Subcutaneous abdominal adipose tissue (tissue), 5 donors: ENCODE data around the gene FXYD5.

Experiments used
- H3K27ac ChIP-seq: one replicate; pipeline ENCODE4 v1.7.0; 2013; ENCODE audit warnings: low read depth, mild to moderate bottlenecking, inconsistent platforms, low read length, moderate library complexity
- H3K27me3 ChIP-seq, 5 donors: one replicate each; pipeline ENCODE4 v1.7.0; 2013; ENCODE audit warnings: low read length in 5 of 5, inconsistent platforms in 1 of 5; ENCODE audit not compliant: control insufficient read depth in 5 of 5, insufficient read depth in 4 of 5
- H3K36me3 ChIP-seq, 5 donors: one replicate each; pipeline ENCODE4 v1.7.0; 2013; ENCODE audit warnings: low read length in 5 of 5; ENCODE audit not compliant: control insufficient read depth in 5 of 5, insufficient read depth in 5 of 5
- H3K4me1 ChIP-seq, 5 donors: one replicate each; pipeline ENCODE4 v1.7.0; 2013; ENCODE audit warnings: low read length in 5 of 5, mild to moderate bottlenecking in 3 of 5, moderate library complexity in 1 of 5; ENCODE audit not compliant: control insufficient read depth in 5 of 5, insufficient read depth in 5 of 5
- H3K4me3 ChIP-seq, 5 donors: one replicate each; pipeline ENCODE4 v1.7.0; 2013; ENCODE audit warnings: low read length in 5 of 5, low read depth in 1 of 5
- H3K9ac ChIP-seq, 5 donors: one replicate each; pipeline ENCODE4 v1.7.0; 2013; ENCODE audit warnings: low read length in 5 of 5, mild to moderate bottlenecking in 4 of 5, moderate library complexity in 3 of 5
- H3K9me3 ChIP-seq, 5 donors: one replicate each; pipeline ENCODE4 v1.7.0; 2013; ENCODE audit warnings: low read length in 5 of 5; ENCODE audit not compliant: control insufficient read depth in 5 of 5
- donor health status: healthy.
- donor health status: healthy.
- donor health status: healthy.
- donor health status: healthy.
- donor health status: healthy.

Gene FXYD5

DNA sequence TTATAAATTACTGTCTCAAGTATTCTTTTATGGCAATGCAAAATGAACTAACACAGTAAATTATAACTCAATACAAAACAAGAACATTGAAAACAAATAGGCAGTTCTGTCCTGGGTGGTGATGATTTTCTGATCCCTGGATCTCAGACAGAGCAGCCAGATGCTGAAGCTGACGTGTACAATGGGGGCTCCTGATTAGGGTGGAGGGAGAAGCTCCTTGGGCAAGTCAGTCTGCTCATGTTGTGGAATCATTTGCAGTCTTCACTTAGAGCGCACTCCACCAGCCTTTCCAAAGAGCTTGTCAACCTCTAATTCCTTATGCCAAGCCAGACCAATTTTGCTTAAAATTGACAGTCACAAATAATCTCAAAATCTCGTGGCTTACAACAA lies 21.6 kb downstream of the FXYD5 start:
- H3K9ac ChIP-seq, result no peak overlapping the region
- H3K36me3 ChIP-seq, result no peaks in the 10 kb centered on the region
- H3K4me3 ChIP-seq, result peak overlapping the region in 1 of 5 donors; percentile 28
- no peaks in the 10 kb centered on the region for H3K9me3 ChIP-seq
- H3K27me3 ChIP-seq, result no peaks in the 10 kb centered on the region
- peaks cover 0 to 20% (median 14%) of the 10 kb centered on the region in 5 donors for H3K4me1 ChIP-seq
- no peak overlapping the region for H3K27ac ChIP-seq

GRCh38 chr19:35177377-35178274 lies 23.1 kb downstream of the FXYD5 start:
- Histone ChIP-seq H3K27me3 (no peaks in the 10 kb centered on the region), H3K9ac (no peak overlapping the region), H3K4me3 (no peak overlapping the region), H3K9me3 (peaks cover 0 to 2% (median 0%) of the 10 kb centered on the region in 5 donors), H3K36me3 (no peaks in the 10 kb centered on the region), H3K4me1 (peaks cover 0 to 20% (median 3%) of the 10 kb centered on the region in 5 donors), H3K27ac (no peak overlapping the region)

- Histone ChIP-seq H3K9ac (no peak overlapping the region), H3K4me1 (peaks cover 0 to 20% (median 2%) of the 10 kb centered on the region in 5 donors), H3K36me3 (no peaks in the 10 kb centered on the region), H3K4me3 (no peak overlapping the region), H3K9me3 (peaks cover 0 to 4% (median 0%) of the 10 kb centered on the region in 5 donors), H3K27ac (no peak overlapping the region), H3K27me3 (no peaks in the 10 kb centered on the region)
Observed at GRCh38 chr19:35178701-35179100, 24.2 kb downstream of the FXYD5 start.

GRCh38 chr19:35179830-35180229 lies 25.3 kb downstream of the FXYD5 start:
- Histone ChIP-seq H3K9ac (no peak overlapping the region), H3K27me3 (no peaks in the 10 kb centered on the region), H3K36me3 (no peaks in the 10 kb centered on the region), H3K9me3 (peaks cover 0 to 9% (median 3%) of the 10 kb centered on the region in 5 donors), H3K27ac (no peak overlapping the region), H3K4me1 (peaks cover 0 to 20% (median 2%) of the 10 kb centered on the region in 5 donors), H3K4me3 (no peak overlapping the region)

DNA sequence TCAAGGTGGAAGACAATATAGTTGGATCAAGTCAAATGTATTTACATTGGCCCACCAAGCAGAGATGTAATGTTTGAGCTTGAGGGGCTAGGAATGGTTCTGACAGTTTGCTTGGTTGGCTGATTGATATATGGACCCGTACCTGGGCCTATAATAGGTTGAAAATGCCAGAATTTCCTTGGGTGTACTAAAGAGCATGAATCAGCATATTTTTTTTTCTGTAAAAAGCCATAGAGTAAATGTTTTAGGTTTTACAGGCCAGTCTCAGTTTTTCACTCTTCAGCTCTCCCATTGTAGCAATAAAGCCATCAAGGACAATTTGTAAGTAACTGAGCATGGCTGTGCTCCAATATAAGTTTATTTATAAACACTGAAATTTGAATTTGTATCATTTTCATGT lies 26.9 kb downstream of the FXYD5 start:
- Histone ChIP-seq H3K4me1 (peaks cover 0 to 8% (median 2%) of the 10 kb centered on the region in 5 donors), H3K9ac (no peak overlapping the region), H3K27me3 (no peaks in the 10 kb centered on the region), H3K36me3 (no peaks in the 10 kb centered on the region), H3K27ac (no peak overlapping the region), H3K9me3 (peaks cover 0 to 9% (median 3%) of the 10 kb centered on the region in 5 donors), H3K4me3 (no peak overlapping the region)

DNA sequence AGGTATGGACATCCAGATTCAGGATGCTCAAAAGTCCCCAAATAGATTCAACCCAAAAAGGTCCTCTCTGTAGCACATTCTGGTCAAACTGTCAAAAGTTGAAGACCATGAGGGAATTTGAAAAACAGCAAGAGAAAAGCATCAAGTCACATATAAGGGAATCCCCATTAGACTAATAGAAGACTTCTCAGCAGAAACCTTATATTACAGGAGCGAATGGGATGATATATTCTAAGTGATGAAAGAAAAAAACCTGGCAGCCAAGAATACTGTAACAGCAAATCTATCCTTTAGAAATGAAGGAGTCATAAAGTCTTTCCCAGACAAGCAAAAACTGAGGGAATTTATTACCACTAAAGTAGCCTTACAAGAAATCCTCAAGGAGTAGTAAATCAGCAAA lies 29.7 kb downstream of the FXYD5 start:
- H3K9me3 ChIP-seq, result peaks cover 0 to 9% (median 5%) of the 10 kb centered on the region in 5 donors
- H3K9ac ChIP-seq, result no peak overlapping the region
- H3K36me3 ChIP-seq, result no peaks in the 10 kb centered on the region
- no peak overlapping the region for H3K4me3 ChIP-seq
- no peak overlapping the region for H3K27ac ChIP-seq
- no peaks in the 10 kb centered on the region for H3K27me3 ChIP-seq
- no peaks in the 10 kb centered on the region for H3K4me1 ChIP-seq

DNA sequence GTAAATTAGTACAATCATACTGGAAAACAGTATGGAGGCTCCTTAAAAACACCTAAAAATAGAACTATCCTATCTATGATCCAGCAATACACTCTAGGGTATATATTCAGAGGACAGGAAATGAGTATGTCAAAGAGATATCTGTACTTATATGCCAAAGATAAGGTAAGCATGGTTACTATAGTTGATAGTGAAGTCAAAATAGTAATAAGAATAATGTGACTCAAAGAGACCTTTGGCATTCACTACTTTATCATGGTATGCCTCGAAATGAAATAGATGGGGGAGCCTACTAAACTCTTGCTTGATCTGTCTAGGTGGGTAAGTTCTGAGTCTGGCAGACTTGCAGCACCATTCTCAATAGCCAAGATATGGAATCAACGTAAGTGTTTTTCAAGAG lies 30.3 kb downstream of the FXYD5 start:
- H3K4me3 ChIP-seq, result no peak overlapping the region
- H3K27ac ChIP-seq, result no peak overlapping the region
- H3K9ac ChIP-seq, result no peak overlapping the region
- H3K27me3 ChIP-seq, result no peaks in the 10 kb centered on the region
- no peaks in the 10 kb centered on the region for H3K4me1 ChIP-seq
- no peaks in the 10 kb centered on the region for H3K36me3 ChIP-seq
- peaks cover 0 to 9% (median 5%) of the 10 kb centered on the region in 5 donors for H3K9me3 ChIP-seq

DNA sequence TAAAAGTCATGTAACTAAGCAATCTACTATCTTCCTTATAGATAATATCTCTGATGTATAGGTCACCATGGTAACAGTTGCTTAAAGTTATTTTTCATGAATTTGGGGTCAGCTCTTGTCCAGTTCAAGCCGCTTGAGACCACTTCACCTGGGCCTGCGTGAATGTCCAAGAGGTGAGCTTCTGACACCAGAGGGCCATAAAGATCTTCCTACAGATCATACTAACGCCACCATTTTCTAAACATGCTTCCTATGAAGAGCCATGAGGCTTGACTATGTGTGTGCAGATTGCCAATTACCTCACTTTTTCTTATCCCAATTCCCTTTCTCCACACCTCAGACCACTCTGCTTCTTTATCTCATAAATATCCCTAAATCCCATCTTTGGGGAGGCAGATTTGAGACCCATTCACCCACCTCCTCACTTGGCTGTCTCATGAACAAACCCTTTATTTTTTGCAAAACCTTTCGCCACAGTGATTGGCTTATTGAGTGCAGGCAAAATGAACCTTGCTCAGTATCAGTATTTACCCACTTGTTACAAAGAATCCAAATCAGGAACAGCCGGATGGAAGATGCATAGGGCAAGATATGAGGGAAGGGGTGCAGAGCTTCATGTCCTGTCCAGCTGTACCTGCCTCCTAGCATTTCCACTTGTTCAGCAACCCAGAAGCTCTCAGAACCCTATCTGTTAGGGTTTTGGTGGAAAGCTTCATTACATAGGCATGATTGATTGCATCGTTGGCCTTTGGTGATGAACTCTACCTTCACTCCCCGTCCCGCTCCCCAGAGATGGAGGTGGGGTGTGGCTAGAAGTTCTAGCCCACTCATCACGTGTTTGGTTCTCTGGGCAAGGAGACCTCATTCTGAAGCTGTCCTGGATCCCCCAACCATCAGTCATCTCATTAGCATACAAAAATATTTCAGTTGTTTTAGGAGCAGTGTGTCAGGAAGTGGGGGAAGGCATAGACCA lies 39.8 kb downstream of the FXYD5 start:
- H3K4me3 ChIP-seq, result no peak overlapping the region
- H3K4me1 ChIP-seq, result peaks cover 0 to 4% (median 0%) of the 10 kb centered on the region in 5 donors
- H3K9ac ChIP-seq, result no peak overlapping the region
- H3K36me3 ChIP-seq, result no peaks in the 10 kb centered on the region
- H3K27ac ChIP-seq, result no peak overlapping the region
- peaks cover 0 to 2% (median 0%) of the 10 kb centered on the region in 5 donors for H3K9me3 ChIP-seq
- H3K27me3 ChIP-seq, result no peaks in the 10 kb centered on the region

- H3K4me3 ChIP-seq, result no peak overlapping the region
- peaks cover 0 to 8% (median 0%) of the 10 kb centered on the region in 5 donors for H3K4me1 ChIP-seq
- peaks cover 0 to 2% (median 0%) of the 10 kb centered on the region in 5 donors for H3K9me3 ChIP-seq
- H3K36me3 ChIP-seq, result no peaks in the 10 kb centered on the region
- H3K27me3 ChIP-seq, result peaks cover 0 to 4% (median 0%) of the 10 kb centered on the region in 5 donors
- no peak overlapping the region for H3K9ac ChIP-seq
- H3K27ac ChIP-seq, result no peak overlapping the region
Observed at GRCh38 chr19:35195830-35196229, 41.3 kb downstream of the FXYD5 start.
